Measurements from ENCODE around the gene CCL8.
"Not testable (repeated sequence)": the region's sequence is repeated elsewhere in the genome, so short reads cannot be mapped to it uniquely, and the experiment has no call there.

CCL8 gene

GRCh38 chr17:34314279-34314678 lies 5.0 kb upstream of the CCL8 start:
- DNase-seq (ENCODE audit: low read depth) = no peak

GRCh38 chr17:34318474-34318873 lies 761 bp upstream of the CCL8 start:
- no peak for DNase-seq (ENCODE audit: low read depth)

- no peak for DNase-seq (ENCODE audit: low read depth)
These were observed 2.7 kb downstream of the CCL8 start for GRCh38 chr17:34321964-34322363.

GRCh38 chr17:34327580-34327979 lies 8.3 kb downstream of the CCL8 start:
- not testable (repeated sequence) for DNase-seq (ENCODE audit: low read depth)

- no peak for DNase-seq (ENCODE audit: low read depth)
These were observed 18.5 kb downstream of the CCL8 start for GRCh38 chr17:34337701-34338100.

GRCh38 chr17:34339138-34339770 lies 20.0 kb downstream of the CCL8 start:
- DNase-seq (ENCODE audit: low read depth) = no peak

- no peak for DNase-seq (ENCODE audit: low read depth)
These were observed 22.7 kb downstream of the CCL8 start for GRCh38 chr17:34341916-34342315.

GRCh38 chr17:34347063-34347462 lies 27.8 kb downstream of the CCL8 start:
- no peak for DNase-seq (ENCODE audit: low read depth)

GRCh38 chr17:34349751-34350150 lies 30.5 kb downstream of the CCL8 start:
- DNase-seq (ENCODE audit: low read depth) = no peak

- no peak for DNase-seq (ENCODE audit: low read depth)
These were observed 31.9 kb downstream of the CCL8 start for GRCh38 chr17:34351096-34351495.

GRCh38 chr17:34352191-34352590 lies 33.0 kb downstream of the CCL8 start:
- no peak for DNase-seq (ENCODE audit: low read depth)

GRCh38 chr17:34354637-34355036 lies 35.4 kb downstream of the CCL8 start:
- DNase-seq (ENCODE audit: low read depth) = no peak

- DNase-seq (ENCODE audit: low read depth) = no peak
These were observed 37.0 kb downstream of the CCL8 start, which contains the start of gene CCL13 for GRCh38 chr17:34356194-34356593. Gene CCL13, plus strand, starts transcription at chr17:34356480. Its CDS starts 47 bp downstream, at chr17:34356527.

- no peak for DNase-seq (ENCODE audit: low read depth)
These were observed 38.2 kb downstream of the CCL8 start for GRCh38 chr17:34357398-34357797.

- DNase-seq (ENCODE audit: low read depth) = no peak
These were observed 39.4 kb downstream of the CCL8 start for GRCh38 chr17:34358631-34359030.

- no peak for DNase-seq (ENCODE audit: low read depth)
These were observed 41.5 kb downstream of the CCL8 start for GRCh38 chr17:34360601-34361270.

- DNase-seq (ENCODE audit: low read depth) = no peak
These were observed 42.3 kb downstream of the CCL8 start for GRCh38 chr17:34361478-34362061.

GRCh38 chr17:34363183-34363661 lies 44.0 kb downstream of the CCL8 start, which contains the start of gene CCL1:
Gene CCL1, minus strand, starts transcription at chr17:34363233. Its CDS starts 72 bp downstream, at chr17:34363161.
- no peak for DNase-seq (ENCODE audit: low read depth)

- no peak for DNase-seq (ENCODE audit: low read depth)
These were observed 45.5 kb downstream of the CCL8 start for GRCh38 chr17:34364751-34365150.

- DNase-seq (ENCODE audit: low read depth) = no peak
These were observed 46.1 kb downstream of the CCL8 start for GRCh38 chr17:34365340-34365739.

GRCh38 chr17:34366010-34366409 lies 46.8 kb downstream of the CCL8 start:
- no peak for DNase-seq (ENCODE audit: low read depth)

GRCh38 chr17:34366529-34367107 lies 47.4 kb downstream of the CCL8 start:
- no peak for DNase-seq (ENCODE audit: low read depth)

Data from T-helper 22 cell (primary cell).